ENCODE results near the gene LRRC66.

DNA sequence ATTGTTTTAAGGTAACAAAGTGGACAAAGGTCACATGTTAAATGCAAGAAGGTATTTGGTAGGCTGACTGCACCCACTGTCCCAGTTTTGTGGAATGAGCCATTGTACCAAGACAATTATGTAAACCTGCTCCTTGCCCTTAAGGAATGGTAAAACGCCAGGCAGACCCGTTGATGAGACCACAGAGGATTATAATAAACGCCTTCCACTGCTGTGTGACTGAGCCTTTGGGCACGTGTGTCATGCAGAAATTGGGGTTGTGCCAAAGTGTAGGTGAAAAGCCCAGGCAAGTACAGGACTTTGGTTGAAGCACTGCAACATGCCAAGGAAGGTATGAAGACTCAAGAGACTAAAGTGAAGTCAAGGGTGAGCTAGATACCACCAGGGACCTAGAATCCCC lies 59.7 kb downstream of the LRRC66 start:
- TF ChIP-seq, protein P1, sequence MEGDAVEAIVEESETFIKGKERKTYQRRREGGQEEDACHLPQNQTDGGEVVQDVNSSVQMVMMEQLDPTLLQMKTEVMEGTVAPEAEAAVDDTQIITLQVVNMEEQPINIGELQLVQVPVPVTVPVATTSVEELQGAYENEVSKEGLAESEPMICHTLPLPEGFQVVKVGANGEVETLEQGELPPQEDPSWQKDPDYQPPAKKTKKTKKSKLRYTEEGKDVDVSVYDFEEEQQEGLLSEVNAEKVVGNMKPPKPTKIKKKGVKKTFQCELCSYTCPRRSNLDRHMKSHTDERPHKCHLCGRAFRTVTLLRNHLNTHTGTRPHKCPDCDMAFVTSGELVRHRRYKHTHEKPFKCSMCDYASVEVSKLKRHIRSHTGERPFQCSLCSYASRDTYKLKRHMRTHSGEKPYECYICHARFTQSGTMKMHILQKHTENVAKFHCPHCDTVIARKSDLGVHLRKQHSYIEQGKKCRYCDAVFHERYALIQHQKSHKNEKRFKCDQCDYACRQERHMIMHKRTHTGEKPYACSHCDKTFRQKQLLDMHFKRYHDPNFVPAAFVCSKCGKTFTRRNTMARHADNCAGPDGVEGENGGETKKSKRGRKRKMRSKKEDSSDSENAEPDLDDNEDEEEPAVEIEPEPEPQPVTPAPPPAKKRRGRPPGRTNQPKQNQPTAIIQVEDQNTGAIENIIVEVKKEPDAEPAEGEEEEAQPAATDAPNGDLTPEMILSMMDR (conservative IDR thresholded peaks at IDR 0.05), result no peak
- no peak for TF ChIP-seq EZH2 (IDR thresholded peaks at IDR 0.05; ENCODE audit: low read depth)

Measured in PC-9 (cell line).